ENCODE results near the gene MAP3K4. TPM values are rescaled to one million over a fixed set of nuclear protein-coding genes. Genes with fewer than 3 reads are reported as not detected.

Gene MAP3K4
- total RNA-seq, 1 donor from 2014 or later: 63.3 TPM

DNA sequence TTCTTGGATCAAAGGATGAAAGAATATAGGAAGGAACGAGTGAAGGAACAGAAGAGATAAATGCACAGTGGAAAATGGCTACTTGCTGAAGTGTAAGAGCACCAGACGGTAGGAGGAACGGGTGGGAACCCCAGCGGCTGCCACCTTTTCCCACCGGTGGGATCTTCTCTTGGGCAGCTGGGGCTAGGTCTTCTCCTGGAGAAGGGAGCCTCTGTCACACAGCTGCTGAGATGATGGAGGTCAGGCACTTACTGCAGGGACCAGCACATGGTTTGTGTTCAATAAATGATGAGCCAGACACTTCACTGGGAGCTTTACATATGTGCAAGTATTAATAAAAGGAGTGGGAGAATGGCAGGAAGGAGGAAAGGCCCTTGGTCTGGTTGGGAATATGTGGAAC, 158.6 kb downstream of the MAP3K4 start:
- H3K4me3 Mint-ChIP-seq (ENCODE audit: unreplicated experiment): no peak overlapping the region
- TF ChIP-seq, protein P1, sequence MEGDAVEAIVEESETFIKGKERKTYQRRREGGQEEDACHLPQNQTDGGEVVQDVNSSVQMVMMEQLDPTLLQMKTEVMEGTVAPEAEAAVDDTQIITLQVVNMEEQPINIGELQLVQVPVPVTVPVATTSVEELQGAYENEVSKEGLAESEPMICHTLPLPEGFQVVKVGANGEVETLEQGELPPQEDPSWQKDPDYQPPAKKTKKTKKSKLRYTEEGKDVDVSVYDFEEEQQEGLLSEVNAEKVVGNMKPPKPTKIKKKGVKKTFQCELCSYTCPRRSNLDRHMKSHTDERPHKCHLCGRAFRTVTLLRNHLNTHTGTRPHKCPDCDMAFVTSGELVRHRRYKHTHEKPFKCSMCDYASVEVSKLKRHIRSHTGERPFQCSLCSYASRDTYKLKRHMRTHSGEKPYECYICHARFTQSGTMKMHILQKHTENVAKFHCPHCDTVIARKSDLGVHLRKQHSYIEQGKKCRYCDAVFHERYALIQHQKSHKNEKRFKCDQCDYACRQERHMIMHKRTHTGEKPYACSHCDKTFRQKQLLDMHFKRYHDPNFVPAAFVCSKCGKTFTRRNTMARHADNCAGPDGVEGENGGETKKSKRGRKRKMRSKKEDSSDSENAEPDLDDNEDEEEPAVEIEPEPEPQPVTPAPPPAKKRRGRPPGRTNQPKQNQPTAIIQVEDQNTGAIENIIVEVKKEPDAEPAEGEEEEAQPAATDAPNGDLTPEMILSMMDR (IDR thresholded peaks at IDR 0.05; ENCODE audit: partially characterized antibody, unreplicated experiment): no peak

DNA sequence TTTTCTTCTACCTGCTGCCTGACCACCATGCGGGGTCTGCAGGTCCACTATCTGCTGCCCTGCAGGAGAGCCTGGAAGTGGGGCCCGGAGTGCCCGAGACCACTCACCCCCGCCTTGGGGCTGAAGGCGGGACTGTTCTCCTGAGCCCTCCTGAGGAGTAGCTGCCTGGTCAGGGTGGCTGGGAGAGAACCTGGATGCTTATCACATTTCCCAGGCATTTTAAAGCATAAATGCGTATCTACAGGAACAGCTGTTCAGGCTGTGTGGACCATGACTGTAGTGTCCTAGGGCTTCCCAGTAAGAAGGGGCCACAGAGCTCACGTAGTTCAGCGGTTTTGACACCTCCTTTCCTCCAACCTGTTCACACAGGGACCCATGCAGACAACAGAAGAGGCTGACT, 159.0 kb downstream of the MAP3K4 start:
- Mint-ChIP-seq H3K27ac (ENCODE audit: unreplicated experiment) (no peak overlapping the region), H3K36me3 (ENCODE audit: unreplicated experiment) (peaks cover 10% of the 10 kb centered on the region), H3K4me3 (ENCODE audit: unreplicated experiment) (no peak overlapping the region)

More for the DNA sequence above, 158.6 kb downstream of the MAP3K4 start:
- DNase-seq: no peak
- Mint-ChIP-seq H3K36me3 (ENCODE audit: unreplicated experiment) (peaks cover 6% of the 10 kb centered on the region), H3K4me1 (ENCODE audit: low read depth, unreplicated experiment) (no peaks in the 10 kb centered on the region), H3K9me3 (ENCODE audit: unreplicated experiment) (peaks cover 6% of the 10 kb centered on the region), H3K27ac (ENCODE audit: unreplicated experiment) (no peak overlapping the region), H3K27me3 (ENCODE audit: unreplicated experiment) (peaks cover 5% of the 10 kb centered on the region)

DNA sequence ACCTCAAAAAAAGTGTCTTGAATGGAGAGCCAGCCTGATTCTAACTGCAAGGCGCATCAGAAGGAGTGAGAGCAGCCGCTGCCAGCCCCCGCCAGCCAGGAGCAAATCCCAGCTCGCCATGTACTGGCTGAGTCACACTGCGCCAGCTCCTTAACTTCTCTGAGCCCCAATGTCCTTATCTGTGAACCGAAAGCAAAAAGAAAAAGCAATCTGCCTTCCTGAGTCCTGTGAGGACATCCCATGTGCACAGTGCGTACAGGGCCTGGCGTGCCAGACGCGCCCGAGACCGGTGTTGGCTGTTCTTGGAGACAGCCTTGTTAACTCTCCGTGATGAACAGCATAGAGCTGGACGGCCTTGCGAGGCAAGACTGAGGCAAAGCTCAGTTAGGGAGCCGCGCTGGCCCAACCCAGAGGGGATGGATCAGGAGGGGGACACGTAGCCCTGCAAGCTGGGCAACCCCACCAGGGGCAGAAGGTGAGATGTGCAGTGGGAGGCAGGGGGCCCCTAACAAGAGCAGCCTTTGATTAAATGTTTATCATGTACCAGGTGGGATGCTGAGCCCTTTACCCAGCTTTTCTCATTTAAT, 159.6 kb downstream of the MAP3K4 start:
- peaks cover 6% of the 10 kb centered on the region for H3K9me3 Mint-ChIP-seq (ENCODE audit: unreplicated experiment)
- peaks cover 11% of the 10 kb centered on the region for H3K36me3 Mint-ChIP-seq (ENCODE audit: unreplicated experiment)
- H3K27me3 Mint-ChIP-seq (ENCODE audit: unreplicated experiment): peaks cover 8% of the 10 kb centered on the region
- H3K4me1 Mint-ChIP-seq (ENCODE audit: low read depth, unreplicated experiment): no peaks in the 10 kb centered on the region
- TF ChIP-seq, protein P1 (IDR thresholded peaks at IDR 0.05; ENCODE audit: partially characterized antibody, unreplicated experiment): no peak
- no peak overlapping the region for H3K27ac Mint-ChIP-seq (ENCODE audit: unreplicated experiment)
- no peak for DNase-seq
- H3K4me3 Mint-ChIP-seq (ENCODE audit: unreplicated experiment): no peak overlapping the region

More for the DNA sequence above, 159.0 kb downstream of the MAP3K4 start:
- TF ChIP-seq, protein P1 (IDR thresholded peaks at IDR 0.05; ENCODE audit: partially characterized antibody, unreplicated experiment): no peak
- Mint-ChIP-seq H3K9me3 (ENCODE audit: unreplicated experiment) (peaks cover 6% of the 10 kb centered on the region), H3K27me3 (ENCODE audit: unreplicated experiment) (peaks cover 8% of the 10 kb centered on the region), H3K4me1 (ENCODE audit: low read depth, unreplicated experiment) (no peaks in the 10 kb centered on the region)
- DNase-seq: no peak

DNA sequence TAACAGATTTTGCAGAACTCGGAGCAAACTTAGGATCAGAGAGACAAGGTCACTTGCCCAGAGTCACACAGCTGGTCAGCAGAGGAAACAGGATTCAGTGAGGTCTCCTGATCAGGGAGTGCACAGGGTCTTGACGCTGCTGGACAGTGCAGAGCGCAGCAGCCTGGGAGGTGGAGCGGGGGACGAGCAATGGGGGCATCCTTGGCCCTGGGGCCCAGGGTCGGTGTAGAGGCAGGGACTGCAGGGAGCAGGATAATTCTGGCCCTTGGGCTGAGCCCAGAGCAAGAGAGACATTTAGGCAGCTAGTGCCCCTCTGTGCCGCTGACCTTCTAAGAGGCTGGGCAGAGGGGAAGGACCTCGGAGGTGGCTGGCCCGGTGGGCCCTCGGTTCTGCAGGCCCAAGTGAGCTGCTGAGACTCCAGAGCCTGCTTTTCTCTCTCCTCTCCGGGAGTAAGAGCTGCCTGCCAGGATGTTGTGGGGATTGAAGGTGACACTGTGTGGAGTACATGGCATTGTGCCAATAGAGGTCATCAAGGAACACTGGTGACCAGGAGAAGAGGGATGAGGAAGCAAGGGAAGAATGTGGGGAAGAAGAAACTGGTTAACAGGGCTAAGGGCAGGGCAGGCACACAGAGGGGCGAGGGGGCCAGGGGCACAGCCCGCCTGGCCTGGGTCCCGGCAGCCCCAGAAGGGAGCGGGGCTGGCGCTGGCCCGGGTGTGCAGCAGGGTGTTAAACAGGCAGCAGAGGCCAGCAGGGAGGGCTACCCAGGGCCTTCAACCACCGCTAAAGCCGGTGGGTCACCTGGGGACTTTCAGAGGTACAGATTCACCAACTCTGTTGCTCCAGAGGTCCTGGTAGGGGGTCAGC, 160.3 kb downstream of the MAP3K4 start:
- Mint-ChIP-seq H3K4me3 (ENCODE audit: unreplicated experiment) (no peak overlapping the region), H3K36me3 (ENCODE audit: unreplicated experiment) (peaks cover 13% of the 10 kb centered on the region), H3K4me1 (ENCODE audit: low read depth, unreplicated experiment) (no peaks in the 10 kb centered on the region), H3K27me3 (ENCODE audit: unreplicated experiment) (peaks cover 8% of the 10 kb centered on the region), H3K9me3 (ENCODE audit: unreplicated experiment) (peaks cover 6% of the 10 kb centered on the region), H3K27ac (ENCODE audit: unreplicated experiment) (no peak overlapping the region)
- DNase-seq: no peak
- TF ChIP-seq, protein P1 (IDR thresholded peaks at IDR 0.05; ENCODE audit: partially characterized antibody, unreplicated experiment): no peak

DNA sequence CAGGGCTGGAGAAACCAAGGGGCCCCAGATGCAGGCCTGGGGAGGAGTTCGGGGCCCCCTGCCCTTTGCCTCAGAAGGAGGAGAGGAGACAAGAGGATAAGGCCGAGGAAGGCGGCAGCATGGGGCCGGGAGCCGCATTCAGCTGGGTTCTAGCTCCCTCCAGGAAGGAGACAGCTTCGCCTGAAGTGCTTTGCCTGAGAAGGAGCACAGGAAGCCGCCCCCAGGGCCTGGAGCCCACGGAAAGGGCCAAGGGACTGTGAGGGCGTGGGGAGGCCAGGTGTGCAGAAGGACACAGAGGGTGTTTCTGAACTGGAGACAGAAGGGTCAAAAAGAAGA, 160.9 kb downstream of the MAP3K4 start:
- H3K36me3 Mint-ChIP-seq (ENCODE audit: unreplicated experiment): peaks cover 16% of the 10 kb centered on the region
- no peaks in the 10 kb centered on the region for H3K4me1 Mint-ChIP-seq (ENCODE audit: low read depth, unreplicated experiment)
- DNase-seq: no peak
- TF ChIP-seq, protein P1 (IDR thresholded peaks at IDR 0.05; ENCODE audit: partially characterized antibody, unreplicated experiment): no peak
- H3K9me3 Mint-ChIP-seq (ENCODE audit: unreplicated experiment): peaks cover 2% of the 10 kb centered on the region
- no peak overlapping the region for H3K27ac Mint-ChIP-seq (ENCODE audit: unreplicated experiment)
- peaks cover 8% of the 10 kb centered on the region for H3K27me3 Mint-ChIP-seq (ENCODE audit: unreplicated experiment)
- no peak overlapping the region for H3K4me3 Mint-ChIP-seq (ENCODE audit: unreplicated experiment)
